B cell (primary cell): ENCODE measurements around the gene GNPDA1. TPM values are rescaled to one million over a fixed set of nuclear protein-coding genes. Genes with fewer than 3 reads are reported as not detected.
A peak's percentile ranks its signal among the peaks of the same experiment; 100 is the strongest.

Experiments used
- ATAC-seq: fragments of 200-7000 bp; cut with Tn5 transposase; one replicate; pipeline ENCODE4 v1.10.0; 2021; ENCODE audit warnings: low read depth, mild to moderate bottlenecking, moderate number of reproducible peaks, moderate library complexity
- CTCF ChIA-PET: fragments of 350-600 bp; sonication (Branson Sonifier 250); formaldehyde crosslinking; loops from one replicate; lab custom pipeline; 2021; ENCODE audit warnings: antibody characterized with exemption, inconsistent platforms; lab: Charles Lee
- POLR2A ChIA-PET: fragments of 350-600 bp; sonication (Branson Sonifier 250); formaldehyde crosslinking; loops from one replicate; lab custom pipeline; 2021; ENCODE audit warnings: antibody characterized with exemption; lab: Charles Lee
- DNase-seq: peaks from one replicate; pipeline ENCODE4 v3.0.0; 2013
- H2AFZ ChIP-seq: 2 replicates; pipeline ENCODE4 v1.6.1; 2012; ENCODE audit warnings: mild to moderate bottlenecking, low read depth, low read length; ENCODE audit not compliant: insufficient read depth, poor library complexity, severe bottlenecking
- H3K27ac ChIP-seq, 2 donors: 1 replicate in 1 of 2; 2 replicates in 1 of 2; pipeline ENCODE4 v1.5.1; 2012 to 2013; ENCODE audit warnings: low read length in 2 of 2, mild to moderate bottlenecking in 2 of 2, moderate library complexity in 1 of 2
- H3K27me3 ChIP-seq, 4 experiments: fragments of 200-600 bp in 1 of 4; sonication (generic) in 1 of 4; replicated peaks in 1 of 4; 1 replicate in 2 of 4; 2 replicates in 2 of 4; pipeline versions ENCODE4 v1.6.1 to v1.7.0; 2013 to 2016; ENCODE audit warnings: low read length in 3 of 4, mild to moderate bottlenecking in 2 of 4, mixed read lengths in 1 of 4, moderate library complexity in 1 of 4; ENCODE audit not compliant: insufficient read depth in 4 of 4, control insufficient read depth in 3 of 4; ENCODE audit errors: control extremely low read depth in 1 of 4
- H3K36me3 ChIP-seq, 2 experiments: replicated peaks in 1 of 2; 1 replicate in 1 of 2; 2 replicates in 1 of 2; pipeline versions ENCODE4 v1.6.1 to v1.7.1; 2013; ENCODE audit warnings: low read length in 1 of 2; ENCODE audit not compliant: insufficient read depth in 2 of 2, control insufficient read depth in 1 of 2; ENCODE audit errors: control extremely low read depth in 1 of 2, extremely low read depth in 1 of 2
- H3K4me1 ChIP-seq, 2 donors: fragments of 200-600 bp in 1 of 2; sonication (generic) in 1 of 2; 1 replicate in 1 of 2; 2 replicates in 1 of 2; pipeline versions ENCODE4 v1.5.1 to v1.6.1; 2013 to 2017; ENCODE audit warnings: low read length in 2 of 2; ENCODE audit not compliant: control insufficient read depth in 2 of 2, insufficient read depth in 2 of 2
- H3K4me2 ChIP-seq: replicated peaks from 2 replicates; pipeline ENCODE3; 2012; ENCODE audit warnings: mild to moderate bottlenecking, low read depth, low read length; ENCODE audit not compliant: poor library complexity, severe bottlenecking
- H3K4me3 ChIP-seq, 5 experiments: fragments of 200-600 bp in 1 of 5; sonication (generic) in 1 of 5; 1 replicate in 3 of 5; 2 replicates in 2 of 5; pipeline versions ENCODE4 v1.5.1 to v1.7.0; 2011 to 2016; ENCODE audit warnings: low read length in 4 of 5, mild to moderate bottlenecking in 4 of 5, low read depth in 2 of 5, control low read depth in 1 of 5, moderate library complexity in 1 of 5; ENCODE audit not compliant: insufficient read depth in 1 of 5; ENCODE audit errors: control extremely low read depth in 1 of 5, extremely low read depth in 1 of 5
- H3K79me2 ChIP-seq: fragments of 200-600 bp; sonication (generic); one replicate; pipeline ENCODE4 v1.6.0; 2016; ENCODE audit warnings: low read length; ENCODE audit not compliant: control insufficient read depth, insufficient read depth
- H3K9ac ChIP-seq: fragments of 200-600 bp; sonication (generic); 2 replicates; pipeline ENCODE4 v1.6.1; 2017; ENCODE audit warnings: mild to moderate bottlenecking, low read length, moderate library complexity
- H3K9me3 ChIP-seq, 3 donors: one replicate each; pipeline versions ENCODE4 v1.6.1 to v1.7.1; 2013; ENCODE audit warnings: low read length in 2 of 3; ENCODE audit not compliant: control insufficient read depth in 2 of 3, insufficient read depth in 1 of 3; ENCODE audit errors: control extremely low read depth in 1 of 3
- H4K20me1 ChIP-seq: 2 replicates; pipeline ENCODE4 v1.6.0; 2012; ENCODE audit warnings: mild to moderate bottlenecking, low read length; ENCODE audit not compliant: insufficient read depth, control insufficient read depth, poor library complexity, severe bottlenecking
- H3K27ac Mint-ChIP-seq: one replicate; pipeline ENCODE4 v1.8.0; 2021; ENCODE audit warnings: mixed read lengths
- H3K27me3 Mint-ChIP-seq: one replicate; pipeline ENCODE4 v1.8.0; 2021; ENCODE audit warnings: mixed read lengths
- H3K4me1 Mint-ChIP-seq: one replicate; pipeline ENCODE4 v1.8.0; 2021; ENCODE audit warnings: mixed read lengths
- H3K4me3 Mint-ChIP-seq: one replicate; pipeline ENCODE4 v1.8.0; 2021; ENCODE audit warnings: mixed read lengths
- H3K9me3 Mint-ChIP-seq: one replicate; pipeline ENCODE4 v1.8.0; 2022; ENCODE audit warnings: mixed read lengths; ENCODE audit not compliant: insufficient read depth
- CTCF ChIP-seq: fragments of 200-600 bp; IDR thresholded peaks from one replicate; pipeline ENCODE4 v1.8.0; 2022; ENCODE audit warnings: antibody characterized with exemption, mild to moderate bottlenecking
- EZH2 ChIP-seq: IDR thresholded peaks from 2 replicates; pipeline ENCODE4 v1.6.1; 2012; ENCODE audit warnings: borderline replicate concordance, low read depth, mild to moderate bottlenecking, moderate library complexity, low read length; ENCODE audit not compliant: insufficient read depth, poor library complexity, severe bottlenecking
- WGBS: methylation state at CpG from one replicate; pipeline ENCODE4 v1.1.5; 2013; ENCODE audit warnings: missing lambda C conversion rate; ENCODE audit not compliant: insufficient coverage; 5-methylcytosine and 5-hydroxymethylcytosine counted together
- intact Hi-C: fragments of 100-400 bp; cut with micrococcal nuclease; formaldehyde crosslinking; loops from one replicate; pipeline ENCODE4 v1.10.0; 2022
- polyA plus RNA-seq: library from polyadenylated mRNA; depleted of rRNA; stranded (reverse); fragments of >200 nt; gene quantifications from 2 replicates; pipeline ENCODE4 v1.2.3, GENCODE V29; 2012
- total RNA-seq, 2 donors: library from RNA; stranded (reverse); fragments of 120-200 nt in 1 of 2; gene quantifications; 1 replicate in 1 of 2; 2 replicates in 1 of 2; pipeline versions ENCODE4 v1.2.3 to v1.2.4, GENCODE V29; 2013 to 2022

GNPDA1 gene
- total and polyA plus RNA-seq, 2 donors (not counting 1 experiment from before 2014, with no cell fraction given) = 3.1 to 12.1 TPM

GRCh38 chr5:141963701-141964100 lies 49.1 kb downstream of the GNPDA1 start:
- intact Hi-C loops = no loop called here
- Mint-ChIP-seq H3K27me3 (no peaks in the 10 kb centered on the region), H3K27ac (no peak overlapping the region), H3K4me3 (no peak overlapping the region), H3K4me1 (peaks cover 31% of the 10 kb centered on the region), H3K9me3 (no peaks in the 10 kb centered on the region)
- Histone ChIP-seq H3K4me1 (peaks cover 16 to 35% of the 10 kb centered on the region in 2 donors), H3K36me3 (no peaks in the 10 kb centered on the region), H4K20me1 (no peaks in the 10 kb centered on the region), H3K27me3 (no peaks in the 10 kb centered on the region), H3K4me3 (no peak overlapping the region), H3K27ac (no peak overlapping the region), H3K79me2 (no peaks in the 10 kb centered on the region), H3K4me2 (no peak overlapping the region), H2AFZ (no peak overlapping the region), H3K9ac (no peak overlapping the region), H3K9me3 (no peaks in the 10 kb centered on the region)
- TF ChIP-seq CTCF = no peak
- TF ChIP-seq EZH2 = no peak
- 12% methylated on average over 2 of the region's 3 CpGs for WGBS
- CTCF ChIA-PET = interaction anchor here (1.2 to 9.9 kb wide), 4 partner anchors 13 to 299 kb away, joined by 4 to 198 read pairs (median 5); no protein-coding TSS in a partner anchor
- DNase-seq = no peak
- no peak for ATAC-seq
- POLR2A ChIA-PET = no interaction called here

- H3K9me3 Mint-ChIP-seq = no peaks in the 10 kb centered on the region
- intact Hi-C loops = loop anchor here (2.0 kb wide), 3 partner anchors 83 to 641 kb away; partner anchors contain the start of genes HDAC3, PCDH1, RELL2 and TAF7
- H3K4me1 Mint-ChIP-seq = peaks cover 17% of the 10 kb centered on the region
- H3K27me3 Mint-ChIP-seq = no peaks in the 10 kb centered on the region
- H3K4me3 Mint-ChIP-seq = no peak overlapping the region
- DNase-seq (no peak), ATAC-seq (no peak)
- Histone ChIP-seq H3K4me1 (peaks cover 10 to 25% of the 10 kb centered on the region in 2 donors), H3K27ac (no peak overlapping the region), H3K27me3 (no peaks in the 10 kb centered on the region), H3K4me2 (peak overlapping the region; percentile 65), H3K9me3 (no peaks in the 10 kb centered on the region), H3K79me2 (no peaks in the 10 kb centered on the region), H3K4me3 (peak overlapping the region in 1 of 5 experiments; percentile 2), H3K9ac (no peak overlapping the region), H3K36me3 (no peaks in the 10 kb centered on the region), H4K20me1 (no peaks in the 10 kb centered on the region), H2AFZ (peak overlapping the region; percentile 23)
- 100% methylated on average over 3 of the region's 3 CpGs for WGBS
- ChIA-PET POLR2A (interaction anchor here (1.2 to 1.8 kb wide), 3 partner anchors 8 to 269 kb away, joined by 5 to 11 read pairs (median 7); partner anchors contain the start of genes DELE1 and RNF14), CTCF (interaction anchor here (0.6 to 9.9 kb wide), 47 partner anchors 8 to 1221 kb away, joined by 3 to 198 read pairs (median 5); partner anchors contain the start of genes ARAP3, DELE1, DIAPH1 and FCHSD1)
- no peak for TF ChIP-seq CTCF
- no peak for TF ChIP-seq EZH2
- no peak overlapping the region for H3K27ac Mint-ChIP-seq
Measured at GRCh38 chr5:141961466-141961865, 51.4 kb downstream of the GNPDA1 start.
